EH (cell line): ENCODE results near the gene FOXL1.

Experiments used
- DNase-seq: peaks from one replicate; pipeline ENCODE4 v3.0.0-alpha.2; 2015; ENCODE audit warnings: low read depth

The FOXL1 gene

DNA sequence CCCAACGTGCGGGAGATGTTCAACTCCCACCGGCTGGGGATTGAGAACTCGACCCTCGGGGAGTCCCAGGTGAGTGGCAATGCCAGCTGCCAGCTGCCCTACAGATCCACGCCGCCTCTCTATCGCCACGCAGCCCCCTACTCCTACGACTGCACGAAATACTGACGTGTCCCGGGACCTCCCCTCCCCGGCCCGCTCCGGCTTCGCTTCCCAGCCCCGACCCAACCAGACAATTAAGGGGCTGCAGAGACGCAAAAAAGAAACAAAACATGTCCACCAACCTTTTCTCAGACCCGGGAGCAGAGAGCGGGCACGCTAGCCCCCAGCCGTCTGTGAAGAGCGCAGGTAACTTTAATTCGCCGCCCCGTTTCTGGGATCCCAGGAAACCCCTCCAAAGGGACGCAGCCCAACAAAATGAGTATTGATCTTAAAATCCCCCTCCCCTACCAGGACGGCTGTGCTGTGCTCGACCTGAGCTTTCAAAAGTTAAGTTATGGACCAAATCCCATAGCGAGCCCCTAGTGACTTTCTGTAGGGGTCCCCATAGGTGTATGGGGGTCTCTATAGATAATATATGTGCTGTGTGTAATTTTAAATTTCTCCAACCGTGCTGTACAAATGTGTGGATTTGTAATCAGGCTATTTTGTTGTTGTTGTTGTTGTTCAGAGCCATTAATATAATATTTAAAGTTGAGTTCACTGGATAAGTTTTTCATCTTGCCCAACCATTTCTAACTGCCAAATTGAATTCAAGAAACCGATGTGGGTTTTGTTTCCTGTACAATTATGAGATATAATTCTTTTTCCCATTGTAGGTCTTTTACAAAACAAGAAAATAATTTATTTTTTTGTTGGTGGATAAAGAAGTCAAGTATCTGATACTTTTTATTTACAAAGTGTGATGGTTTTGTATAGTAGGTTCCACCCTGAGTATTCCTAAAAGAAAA is 9.4 kb upstream of the FOXL1 start:
- DNase-seq: peak; percentile 25

DNA sequence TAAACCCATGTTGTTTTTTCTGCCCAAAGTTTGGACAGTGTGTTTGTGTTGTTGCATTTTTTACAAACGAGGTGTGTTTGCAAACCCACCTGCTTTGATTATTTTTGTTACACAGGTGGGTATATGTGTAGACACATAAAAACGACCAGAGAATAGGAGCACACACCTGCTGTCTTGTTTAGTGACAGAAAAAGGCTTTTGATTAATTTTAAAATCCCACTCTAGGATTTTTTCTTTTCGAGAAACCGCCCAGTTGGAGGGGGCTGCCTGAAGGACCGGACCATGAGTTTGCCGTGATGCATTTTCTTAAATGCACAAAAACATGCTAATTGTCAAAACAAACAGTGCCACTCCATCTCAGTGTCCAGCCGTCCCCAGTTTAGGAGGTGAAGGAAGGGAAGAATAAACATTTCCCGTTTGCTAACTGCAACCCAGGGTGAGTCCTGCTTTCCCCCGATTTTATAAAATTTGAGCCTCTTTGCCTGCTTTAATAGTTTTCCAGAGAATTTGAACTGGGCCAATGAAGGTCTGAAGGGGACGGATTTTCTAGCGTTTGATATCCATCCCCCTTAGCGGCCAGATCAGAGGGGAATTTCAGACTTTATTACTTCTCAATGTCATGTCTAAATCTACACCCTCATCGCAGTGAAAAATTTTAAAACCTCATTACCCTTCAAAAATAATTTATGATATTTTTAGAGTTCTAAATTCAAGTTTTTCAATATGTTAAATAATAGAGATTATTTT is 8.5 kb upstream of the FOXL1 start:
- peak; percentile 29 for DNase-seq

DNA sequence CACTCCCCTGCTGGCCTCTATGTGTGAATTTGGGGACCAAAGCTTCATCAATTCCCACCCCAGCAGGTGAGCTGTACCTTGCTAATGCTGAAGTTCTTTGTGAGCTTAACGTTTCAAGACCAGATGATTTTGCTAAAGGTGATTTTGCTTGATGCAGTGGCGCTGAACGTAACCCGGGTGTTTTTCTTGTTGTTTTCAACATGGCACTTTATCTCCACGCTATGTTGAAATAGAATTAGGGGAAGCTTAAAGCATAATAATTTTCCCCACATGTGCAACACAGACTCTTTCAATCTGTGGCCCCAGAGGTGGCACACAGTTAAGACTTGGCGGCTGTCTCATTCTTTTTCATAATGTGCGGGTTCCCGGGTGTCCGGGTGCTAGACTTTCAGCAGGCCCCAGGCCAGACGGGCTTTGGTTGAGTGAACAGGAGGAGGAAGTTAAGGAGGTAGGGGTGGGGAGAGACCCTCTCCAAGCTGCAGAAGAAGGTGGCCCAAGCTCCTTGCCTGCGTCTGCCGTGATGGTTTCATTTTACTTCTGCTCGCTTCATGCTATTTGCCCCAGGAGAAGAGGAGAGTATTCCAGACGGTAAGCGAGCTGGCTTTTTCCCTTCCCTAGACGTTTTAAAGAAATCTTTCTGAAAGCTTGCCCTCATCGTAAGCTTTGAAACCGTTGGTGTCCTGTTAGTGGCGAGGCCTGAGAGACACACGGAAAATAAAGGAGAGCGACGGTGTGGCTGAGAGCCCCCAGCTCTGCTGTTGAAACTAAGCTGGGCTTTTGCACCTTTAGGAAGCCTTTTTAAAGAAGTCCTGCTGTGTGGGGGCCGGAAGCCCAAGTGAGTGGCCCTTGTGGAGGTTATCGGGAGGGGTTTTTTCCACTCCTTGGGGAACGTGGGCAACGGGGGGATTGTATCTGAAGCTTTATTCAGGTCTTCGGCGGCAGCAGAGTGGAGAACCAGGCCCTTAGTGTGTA is 7.5 kb upstream of the FOXL1 start:
- peak; percentile 34 for DNase-seq

DNA sequence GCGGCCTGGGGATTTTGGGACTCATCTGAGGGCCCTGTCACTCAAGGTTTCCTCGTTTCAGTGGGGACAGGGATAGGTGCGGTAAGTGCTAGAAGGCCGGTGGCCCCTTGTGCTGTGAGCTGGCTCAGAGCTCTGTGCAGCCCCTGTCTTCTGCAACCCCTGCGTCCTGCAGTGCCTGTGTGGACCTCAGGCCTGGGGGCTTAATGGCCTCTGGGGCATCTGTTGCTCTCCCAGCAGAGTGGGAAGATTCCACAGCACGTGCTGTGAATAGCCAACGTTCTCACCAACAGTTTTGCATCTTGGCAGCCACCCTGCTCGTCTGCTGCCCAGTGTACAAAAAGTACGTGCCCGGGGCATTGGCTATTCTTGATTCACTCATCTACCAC is 6.8 kb upstream of the FOXL1 start:
- peak; percentile 30 for DNase-seq

DNA sequence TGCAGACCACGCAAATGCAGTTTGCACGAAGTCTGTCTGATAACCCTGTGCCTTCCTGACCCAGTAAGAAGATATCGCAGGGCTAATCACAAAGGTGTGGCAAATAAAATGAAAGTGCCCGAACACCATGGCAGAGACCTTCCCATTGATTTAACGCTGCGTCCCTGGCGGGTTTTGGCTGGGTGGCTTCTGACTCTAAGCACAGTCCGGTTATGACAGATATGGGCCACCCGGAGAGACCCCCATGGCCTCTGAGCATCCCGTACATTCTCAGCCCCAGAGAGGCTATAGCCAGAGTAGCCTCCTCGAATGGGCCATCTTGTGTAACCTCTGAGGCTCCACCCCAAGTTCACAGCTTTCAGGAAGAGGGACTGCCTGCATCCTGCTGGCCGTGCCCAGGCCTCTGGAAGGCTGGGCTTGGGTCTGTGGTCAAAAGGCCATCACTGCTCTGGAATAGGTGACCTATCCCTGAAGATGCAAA is 6.3 kb upstream of the FOXL1 start:
- DNase-seq: peak; percentile 68

DNA sequence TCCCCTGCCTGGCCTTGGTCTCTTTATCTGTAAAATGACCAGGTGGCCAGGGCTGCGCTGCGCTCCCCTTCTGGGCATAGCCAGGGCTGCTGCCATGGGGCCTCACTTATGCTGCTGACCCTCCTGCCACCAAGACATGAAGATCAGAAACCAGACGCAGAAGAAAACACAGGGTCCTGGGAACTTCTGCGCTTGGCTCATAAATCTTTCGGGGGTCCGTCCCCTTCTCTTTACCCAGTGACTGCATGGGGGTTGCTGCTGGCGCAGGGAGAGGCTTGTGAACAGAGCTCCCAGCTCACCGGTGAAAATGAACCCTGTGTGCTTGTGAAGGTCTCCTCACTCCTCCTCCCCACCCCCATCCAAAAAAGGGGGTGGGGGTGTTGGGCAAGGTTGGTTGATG is 5.7 kb upstream of the FOXL1 start:
- no peak for DNase-seq

DNA sequence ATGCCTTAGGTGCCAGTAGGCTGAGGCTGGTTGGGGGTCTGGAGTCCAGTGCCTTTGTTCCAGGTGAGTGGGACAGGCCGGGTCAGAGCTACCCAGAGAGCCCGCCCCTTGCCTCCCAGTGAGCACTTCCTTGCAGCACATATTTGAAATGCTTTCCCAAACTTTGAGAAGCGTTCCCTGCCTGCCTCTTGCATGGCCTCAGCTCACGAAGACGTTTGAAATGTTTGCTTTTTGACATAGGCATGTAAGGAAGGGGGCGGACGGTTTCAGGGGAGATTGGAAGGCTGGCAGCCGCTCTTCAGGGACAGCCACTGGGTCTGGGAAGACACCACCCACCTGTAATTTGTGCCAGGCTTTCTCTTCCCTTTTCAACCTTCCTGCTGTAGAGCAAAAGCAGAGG is 5.1 kb upstream of the FOXL1 start:
- DNase-seq: peak; percentile 93

DNA sequence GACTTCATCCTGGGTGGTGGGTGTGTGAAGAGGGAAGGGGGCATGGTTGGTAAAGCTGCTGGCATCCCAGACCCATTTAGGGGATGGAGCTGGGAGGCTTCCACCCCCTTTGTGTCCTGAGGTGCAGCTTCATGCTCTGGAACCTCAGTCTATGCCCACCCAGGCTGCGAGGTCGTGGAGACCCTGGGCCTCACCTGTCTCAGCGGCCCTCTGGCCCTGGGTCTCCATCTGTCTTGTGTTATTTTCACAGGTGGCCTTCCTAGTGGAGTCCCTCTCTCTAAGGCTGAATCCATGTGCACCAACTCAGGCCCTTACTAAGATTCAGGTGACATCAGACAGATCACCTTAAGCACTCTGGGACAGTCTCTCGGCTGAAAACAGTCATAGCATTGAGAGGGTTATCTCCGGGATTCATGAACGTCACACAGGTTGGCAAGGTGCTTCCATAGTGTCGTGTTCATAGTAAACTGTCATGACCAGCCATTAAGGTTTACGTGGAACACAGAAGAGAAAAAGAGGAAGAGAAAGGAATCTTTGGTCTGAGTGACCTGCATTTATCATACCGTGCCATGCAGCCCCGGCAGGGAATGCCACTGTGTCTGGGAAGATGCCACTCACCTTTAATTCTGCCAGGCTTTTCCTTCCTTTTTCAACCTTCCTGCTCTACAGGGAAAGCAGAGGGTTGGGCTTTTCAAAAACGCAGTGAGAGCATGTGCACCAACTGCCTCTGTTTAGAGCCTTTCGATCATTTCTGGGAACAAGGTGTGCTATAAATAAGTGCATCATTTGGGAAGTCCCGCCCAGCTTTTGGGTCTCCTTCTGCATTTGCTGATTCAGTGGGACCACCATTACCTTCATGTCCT is 4.5 kb upstream of the FOXL1 start:
- peak; percentile 13 for DNase-seq

DNA sequence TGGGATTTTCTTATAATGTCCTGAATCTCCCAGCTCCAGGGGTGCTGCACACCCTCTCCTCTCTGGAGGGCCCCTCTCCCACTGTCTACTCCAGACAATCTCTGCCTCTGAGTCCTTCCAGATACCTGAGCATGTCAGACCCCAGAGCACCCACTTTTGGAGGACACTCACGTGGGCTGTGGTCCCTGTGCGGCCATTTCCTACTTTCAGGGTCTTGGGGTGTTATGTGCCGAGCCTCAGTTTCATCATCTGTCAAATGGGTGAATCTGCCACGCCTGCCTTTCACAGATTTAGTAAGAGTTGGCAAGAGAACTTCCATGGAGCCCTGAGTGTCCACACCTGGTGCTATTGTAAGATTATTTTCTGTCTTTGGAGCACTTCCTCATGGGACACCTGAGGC is 3.7 kb upstream of the FOXL1 start:
- no peak for DNase-seq

DNA sequence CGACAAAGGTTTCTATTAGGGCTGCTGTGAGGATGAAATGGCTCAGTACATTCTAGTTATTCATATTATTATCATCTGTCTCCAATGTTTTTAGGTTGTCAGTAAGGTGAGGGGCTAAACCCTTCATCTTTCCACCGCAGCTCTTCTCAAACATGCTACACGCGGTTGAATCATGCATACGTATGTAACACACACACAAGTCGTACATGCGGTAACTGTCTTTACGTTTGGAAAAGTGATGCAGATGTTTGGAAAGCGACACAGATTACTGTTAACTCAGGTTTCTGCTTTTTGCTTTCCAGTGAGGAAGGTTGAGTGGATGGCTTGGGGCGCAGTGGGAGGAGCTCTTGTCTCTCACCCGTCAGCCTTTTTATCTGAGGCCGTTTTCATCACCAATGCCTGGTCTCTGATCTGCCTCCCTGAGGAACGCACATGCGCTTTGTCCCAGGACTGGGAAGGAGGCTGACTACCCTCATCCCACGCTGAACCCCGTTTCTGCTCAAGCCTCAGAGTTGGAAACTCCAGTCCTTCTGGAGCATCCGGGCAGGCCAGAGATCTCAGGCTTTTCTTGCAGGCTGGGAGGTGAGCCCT is 3.2 kb upstream of the FOXL1 start:
- no peak for DNase-seq

DNA sequence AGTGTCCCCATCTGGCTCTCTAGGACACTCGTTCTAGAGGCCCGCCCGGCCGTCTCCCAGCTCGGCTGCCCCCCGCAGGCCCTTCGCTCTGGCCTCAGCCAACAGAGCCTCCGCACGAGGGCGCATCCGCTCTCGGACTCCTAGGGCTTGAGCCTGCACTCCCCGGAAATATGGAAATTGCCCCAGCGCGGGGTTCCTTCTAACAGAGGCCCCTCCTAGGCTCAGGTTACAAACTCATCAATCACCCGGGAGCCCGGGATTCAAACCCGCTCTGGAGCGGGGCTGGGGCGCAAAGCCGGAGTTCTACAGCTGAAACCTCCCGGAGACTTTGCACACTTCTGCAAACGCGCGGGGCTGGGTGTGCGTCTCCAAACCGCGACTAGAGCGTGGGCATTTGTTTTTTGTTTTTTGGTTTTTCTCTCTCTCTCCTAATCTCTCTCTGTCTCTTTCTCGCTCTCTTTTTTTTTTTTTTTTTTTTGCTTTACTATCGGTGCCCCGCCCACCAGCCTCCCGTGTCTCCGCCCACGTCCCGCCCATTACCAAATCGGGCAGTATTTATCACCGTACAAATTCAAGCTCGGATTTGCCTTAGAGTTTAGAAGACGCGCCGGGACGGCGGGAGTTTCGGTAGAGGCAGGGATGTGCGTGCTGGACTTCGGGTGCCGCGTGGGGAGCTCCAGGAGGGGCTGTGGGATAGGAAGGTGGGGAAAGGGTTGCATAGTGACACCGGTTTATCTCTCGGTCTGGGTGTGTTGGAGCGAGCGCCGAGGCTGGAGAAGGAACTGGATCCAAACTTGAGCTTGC is 2.4 kb upstream of the FOXL1 start:
- DNase-seq: peak; percentile 98

DNA sequence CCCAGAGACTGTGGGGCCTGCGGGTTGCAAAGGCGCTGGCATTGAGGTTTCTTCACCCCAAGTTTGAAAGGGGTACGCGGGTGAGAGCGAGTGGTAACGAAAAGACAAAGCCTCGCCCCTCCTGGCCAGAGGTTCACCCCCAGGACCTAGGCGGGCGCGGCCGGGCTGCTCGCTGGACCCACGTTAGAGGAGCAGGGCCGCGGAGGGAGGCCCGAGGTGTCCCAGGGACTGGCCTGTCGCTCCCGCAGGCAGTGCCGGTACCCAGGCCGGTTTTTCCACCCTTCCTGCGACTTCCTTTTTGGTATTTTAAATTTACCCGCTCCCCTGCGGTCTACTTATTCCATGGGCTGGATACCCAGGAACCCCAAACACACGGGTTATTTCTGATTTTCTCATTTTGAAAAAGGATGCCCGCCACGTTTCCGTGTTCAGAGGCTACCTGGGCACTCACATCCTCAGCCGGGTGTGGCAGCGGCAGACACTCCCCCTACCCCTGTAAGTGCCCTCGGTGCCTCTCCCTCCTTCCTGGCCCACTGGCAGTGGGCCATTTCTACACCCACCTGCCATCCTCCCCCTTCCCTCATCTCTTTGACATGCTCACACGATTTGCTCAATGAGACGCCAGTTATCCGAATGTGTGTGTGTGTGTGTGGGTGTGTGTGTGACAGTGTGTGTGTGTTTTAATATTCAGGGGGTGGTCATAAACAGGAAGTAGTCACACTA is 1.6 kb upstream of the FOXL1 start:
- DNase-seq: peak; percentile 56

DNA sequence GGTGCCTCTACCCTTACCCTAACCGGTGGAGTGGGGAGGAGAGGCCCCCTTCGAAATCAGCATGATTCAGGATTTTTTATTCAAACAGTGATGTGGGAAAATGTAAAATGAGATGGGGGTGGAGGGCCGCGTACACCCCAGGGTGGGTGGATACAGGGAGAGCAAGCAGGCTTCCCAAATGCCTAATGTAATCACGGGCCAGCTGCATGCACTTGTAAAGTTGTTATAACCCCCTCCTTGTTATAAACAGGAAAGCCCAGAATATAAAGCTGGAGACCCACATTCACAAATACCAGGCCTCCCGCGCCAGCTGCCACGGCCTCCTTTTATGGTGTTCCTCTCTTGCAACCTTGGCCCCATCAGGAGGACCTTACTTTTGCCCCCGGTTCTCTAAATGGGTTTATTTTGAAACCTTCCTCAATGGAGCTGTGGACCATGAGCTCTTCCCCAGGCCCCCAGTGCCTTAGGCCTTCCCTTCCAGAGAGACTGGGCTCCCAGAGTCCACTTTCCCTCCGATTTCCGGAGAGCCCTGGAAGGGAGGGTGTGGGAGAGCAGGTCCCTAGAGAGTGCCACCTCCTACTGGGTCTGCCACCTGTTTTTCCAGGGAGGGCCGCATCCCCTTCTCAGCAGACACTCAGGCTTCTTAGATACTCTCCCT is 906 bp upstream of the FOXL1 start:
- DNase-seq: peak; percentile 67

DNA sequence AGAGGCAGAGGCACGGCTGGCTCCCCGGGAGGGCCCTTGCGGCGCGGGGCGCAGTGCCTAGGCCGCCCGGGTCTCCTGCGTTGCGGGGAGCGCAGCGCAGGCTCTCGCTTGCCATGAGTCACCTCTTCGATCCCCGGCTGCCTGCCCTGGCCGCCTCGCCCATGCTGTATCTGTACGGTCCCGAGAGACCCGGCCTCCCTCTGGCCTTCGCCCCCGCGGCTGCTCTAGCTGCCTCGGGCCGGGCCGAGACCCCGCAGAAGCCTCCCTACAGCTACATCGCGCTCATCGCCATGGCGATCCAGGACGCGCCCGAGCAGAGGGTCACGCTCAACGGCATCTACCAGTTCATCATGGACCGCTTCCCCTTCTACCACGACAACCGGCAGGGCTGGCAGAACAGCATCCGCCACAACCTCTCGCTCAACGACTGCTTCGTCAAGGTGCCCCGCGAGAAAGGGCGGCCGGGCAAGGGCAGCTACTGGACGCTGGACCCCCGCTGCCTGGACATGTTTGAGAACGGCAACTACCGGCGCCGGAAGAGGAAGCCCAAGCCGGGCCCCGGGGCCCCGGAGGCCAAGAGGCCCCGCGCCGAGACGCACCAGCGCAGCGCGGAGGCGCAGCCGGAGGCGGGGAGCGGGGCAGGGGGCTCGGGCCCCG is 390 bp downstream of the FOXL1 start:
- DNase-seq: peak; percentile 75

DNA sequence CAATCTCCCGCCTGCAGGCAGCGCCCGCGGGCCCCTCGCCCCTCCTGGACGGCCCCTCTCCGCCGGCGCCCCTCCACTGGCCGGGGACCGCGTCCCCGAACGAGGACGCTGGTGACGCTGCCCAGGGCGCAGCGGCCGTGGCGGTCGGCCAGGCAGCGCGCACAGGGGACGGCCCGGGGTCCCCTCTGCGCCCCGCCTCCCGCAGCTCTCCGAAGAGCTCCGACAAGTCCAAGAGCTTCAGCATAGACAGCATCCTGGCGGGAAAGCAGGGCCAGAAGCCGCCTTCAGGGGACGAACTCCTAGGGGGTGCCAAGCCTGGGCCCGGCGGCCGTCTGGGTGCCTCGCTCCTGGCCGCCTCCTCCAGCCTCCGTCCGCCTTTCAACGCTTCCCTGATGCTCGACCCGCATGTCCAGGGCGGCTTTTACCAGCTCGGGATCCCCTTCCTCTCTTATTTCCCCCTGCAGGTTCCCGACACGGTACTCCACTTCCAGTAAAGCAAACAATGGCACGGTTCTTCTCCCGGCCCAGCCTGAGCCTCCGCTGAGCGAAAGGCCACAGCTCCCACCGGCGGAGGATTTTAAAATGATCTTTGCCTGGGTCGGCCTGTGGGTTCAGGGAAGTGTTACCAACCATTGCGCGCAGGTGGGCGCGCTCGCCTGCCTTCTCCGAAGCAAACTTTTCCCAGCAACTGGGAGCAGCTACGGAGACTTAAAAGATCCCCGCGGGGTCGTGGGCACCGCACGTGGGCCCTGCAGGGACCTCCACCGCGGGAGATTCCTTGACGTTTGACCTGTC is 1.1 kb downstream of the FOXL1 start:
- peak; percentile 48 for DNase-seq

DNA sequence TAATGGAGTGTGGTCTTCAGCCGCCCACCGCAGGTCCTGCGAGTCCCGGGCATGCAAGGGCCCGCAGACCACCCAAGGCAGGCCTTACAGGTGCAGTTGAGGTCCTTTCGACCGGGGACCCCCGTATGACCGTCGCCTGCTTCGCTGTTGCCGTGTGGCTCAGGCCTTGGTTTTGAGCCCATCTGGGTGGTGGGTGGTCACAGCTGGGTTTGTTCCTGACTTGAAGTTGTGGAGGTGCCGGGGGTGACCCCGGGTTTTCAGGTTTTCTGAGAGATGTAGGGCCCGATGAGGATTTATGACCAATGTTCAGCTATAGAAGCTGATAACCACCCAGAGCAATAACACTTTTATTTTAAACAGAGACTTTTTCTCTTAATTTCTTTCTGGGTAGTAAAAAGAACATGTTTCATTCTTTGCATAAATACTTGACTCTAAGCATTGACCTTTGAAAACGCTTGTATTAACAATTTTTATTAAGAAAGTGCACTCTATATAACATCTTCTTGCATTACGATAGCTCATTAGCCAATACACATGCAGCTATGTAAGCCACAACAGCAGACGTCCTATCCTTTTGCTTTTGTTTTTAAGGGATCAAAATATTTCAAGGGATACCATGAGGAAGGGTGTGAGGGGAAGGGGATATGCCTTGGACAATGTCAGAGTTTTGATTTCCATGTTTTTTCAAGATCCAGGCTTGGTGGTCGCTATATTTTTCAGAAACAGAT is 1.9 kb downstream of the FOXL1 start:
- peak; percentile 33 for DNase-seq
